Medulla oblongata (tissue), 1 donor: ENCODE data around the gene RIT1.

Source experiments
- DNase-seq: peaks from one replicate; pipeline ENCODE4 v3.0.0-alpha.2; 2015; ENCODE audit errors: extremely low spot score

RIT1 gene

GRCh38 chr1:155856975-155857930, 53.9 kb downstream of the RIT1 start, which contains the start of gene GON4L:
GON4L (minus strand) TSS chr1:155857214; CDS start chr1:155853780, 3,434 bp downstream.
- peak; percentile 96 for DNase-seq

GRCh38 chr1:155856257-155856974, 54.7 kb downstream of the RIT1 start:
- no peak for DNase-seq

GRCh38 chr1:155850345-155850744, 60.8 kb downstream of the RIT1 start:
- DNase-seq, result no peak

- DNase-seq, result no peak
These were observed 63.2 kb downstream of the RIT1 start for GRCh38 chr1:155847823-155848529.
